MCF 10A (cell line): ENCODE measurements around the gene RNF225. TPM values are rescaled to one million over a fixed set of nuclear protein-coding genes. Genes with fewer than 3 reads are reported as not detected.
A peak's percentile ranks its signal among the peaks of the same experiment; 100 is the strongest.

Source experiments
- BruUV-seq: library from RNA; stranded (reverse); fragments of 400-500 nt; replicated peaks from 2 replicates; lab custom pipeline; 2021; lab: Mats Ljungman, UMichigan
- CTCF ChIA-PET: fragments of 300-600 bp; sonication (Branson Sonifier 250); formaldehyde crosslinking; extraction: SDS; loops from one replicate; lab custom pipeline; 2021; ENCODE audit warnings: antibody characterized with exemption, inconsistent platforms; lab: Yijun Ruan, JAX
- POLR2A ChIA-PET: fragments of 300-600, 350-650 bp; sonication (Branson Sonifier 250); formaldehyde crosslinking; extraction: SDS; loops from one replicate; lab custom pipeline; 2020; ENCODE audit warnings: antibody characterized with exemption, inconsistent platforms; lab: Yijun Ruan, JAX
- DNase-seq: peaks from one replicate; pipeline ENCODE4 v3.0.0-alpha.2; 2018; ENCODE audit not compliant: unreplicated experiment
- H3K27ac Mint-ChIP-seq: one replicate; pipeline ENCODE4 v1.8.0; 2022; ENCODE audit warnings: mild to moderate bottlenecking, low read depth, mixed read lengths; ENCODE audit not compliant: unreplicated experiment
- H3K27me3 Mint-ChIP-seq: one replicate; pipeline ENCODE4 v1.8.0; 2022; ENCODE audit warnings: mixed read lengths; ENCODE audit not compliant: insufficient read depth, unreplicated experiment
- H3K36me3 Mint-ChIP-seq: one replicate; pipeline ENCODE4 v1.8.0; 2022; ENCODE audit warnings: mild to moderate bottlenecking, moderate library complexity, mixed read lengths; ENCODE audit not compliant: insufficient read depth, unreplicated experiment
- H3K4me1 Mint-ChIP-seq: one replicate; pipeline ENCODE4 v1.8.0; 2022; ENCODE audit warnings: mixed read lengths; ENCODE audit not compliant: insufficient read depth, unreplicated experiment
- H3K4me3 Mint-ChIP-seq: one replicate; pipeline ENCODE4 v1.8.0; 2022; ENCODE audit warnings: mild to moderate bottlenecking, moderate library complexity, mixed read lengths; ENCODE audit not compliant: unreplicated experiment
- H3K9me3 Mint-ChIP-seq: one replicate; pipeline ENCODE4 v1.8.0; 2022; ENCODE audit warnings: mixed read lengths; ENCODE audit not compliant: unreplicated experiment
- CTCF ChIP-seq: fragments of 200-600 bp; IDR thresholded peaks from one replicate; pipeline ENCODE4 v1.8.0; 2022; ENCODE audit warnings: antibody characterized with exemption, mild to moderate bottlenecking; ENCODE audit not compliant: unreplicated experiment
- intact Hi-C: fragments of 100-400 bp; cut with micrococcal nuclease; formaldehyde crosslinking; loops from 2 replicates; pipeline ENCODE4 v1.14.1; 2022
- total RNA-seq: library from RNA; stranded (reverse); gene quantifications from 2 replicates; pipeline ENCODE4 v1.2.3, GENCODE V29; 2022

Gene RNF225
- total RNA-seq, 1 experiment from 2014 or later = 0.63 TPM

- no TSS peak for BruUV-seq
- H3K27me3 Mint-ChIP-seq = no peaks in the 10 kb centered on the region
- DNase-seq = no peak
- POLR2A ChIA-PET = no interaction called here
- H3K27ac Mint-ChIP-seq = no peak overlapping the region
- H3K36me3 Mint-ChIP-seq = peaks cover 17% of the 10 kb centered on the region
- peaks cover 2% of the 10 kb centered on the region for H3K4me1 Mint-ChIP-seq
- TF ChIP-seq CTCF = no peak
- intact Hi-C loops = no loop called here
- no peaks in the 10 kb centered on the region for H3K9me3 Mint-ChIP-seq
- CTCF ChIA-PET = no interaction called here
- H3K4me3 Mint-ChIP-seq = no peak overlapping the region
These were observed 38.5 kb upstream of the RNF225 start for GRCh38 chr19:58356766-58357480.

- intact Hi-C loops = no loop called here
These were observed 37.8 kb upstream of the RNF225 start for GRCh38 chr19:58357481-58358145.

GRCh38 chr19:58361900-58362271 is 33.6 kb upstream of the RNF225 start:
- BruUV-seq = no TSS peak
- peak overlapping the region; percentile 99 for H3K27ac Mint-ChIP-seq
- CTCF ChIA-PET = interaction anchor here (1.2 to 2.6 kb wide), 2 partner anchors 12 to 44 kb away, joined by 3 to 11 read pairs; no protein-coding TSS in a partner anchor

More at GRCh38 chr19:58357481-58358145, 37.8 kb upstream of the RNF225 start:
- Mint-ChIP-seq H3K4me1 (peaks cover 5% of the 10 kb centered on the region), H3K4me3 (no peak overlapping the region), H3K36me3 (peaks cover 18% of the 10 kb centered on the region), H3K27me3 (no peaks in the 10 kb centered on the region), H3K9me3 (no peaks in the 10 kb centered on the region), H3K27ac (no peak overlapping the region)
- no peak for DNase-seq
- TF ChIP-seq CTCF = no peak
- CTCF ChIA-PET = no interaction called here
- BruUV-seq = no TSS peak
- POLR2A ChIA-PET = no interaction called here

More at GRCh38 chr19:58361900-58362271, 33.6 kb upstream of the RNF225 start:
- peaks cover 5% of the 10 kb centered on the region for H3K36me3 Mint-ChIP-seq
- intact Hi-C loops = loop anchor here (1.0 kb wide), 3 partner anchors 19 to 157 kb away; partner anchors contain the start of genes ZBTB45, ZNF837 and ZSCAN22
- H3K4me3 Mint-ChIP-seq = peak overlapping the region; percentile 99
- H3K9me3 Mint-ChIP-seq = no peaks in the 10 kb centered on the region
- no peak for TF ChIP-seq CTCF
- POLR2A ChIA-PET = interaction anchor here (0.6 to 4.1 kb wide), 29 partner anchors 8 to 1419 kb away, joined by 3 to 55 read pairs (median 7); partner anchors contain the start of genes ERVK3-1, RPS5, ZBTB45 and ZNF324B
- no peaks in the 10 kb centered on the region for H3K27me3 Mint-ChIP-seq
- no peak for DNase-seq
- H3K4me1 Mint-ChIP-seq = peaks cover 5% of the 10 kb centered on the region
